ENCODE data around the gene GLOD5.

Gene GLOD5

DNA sequence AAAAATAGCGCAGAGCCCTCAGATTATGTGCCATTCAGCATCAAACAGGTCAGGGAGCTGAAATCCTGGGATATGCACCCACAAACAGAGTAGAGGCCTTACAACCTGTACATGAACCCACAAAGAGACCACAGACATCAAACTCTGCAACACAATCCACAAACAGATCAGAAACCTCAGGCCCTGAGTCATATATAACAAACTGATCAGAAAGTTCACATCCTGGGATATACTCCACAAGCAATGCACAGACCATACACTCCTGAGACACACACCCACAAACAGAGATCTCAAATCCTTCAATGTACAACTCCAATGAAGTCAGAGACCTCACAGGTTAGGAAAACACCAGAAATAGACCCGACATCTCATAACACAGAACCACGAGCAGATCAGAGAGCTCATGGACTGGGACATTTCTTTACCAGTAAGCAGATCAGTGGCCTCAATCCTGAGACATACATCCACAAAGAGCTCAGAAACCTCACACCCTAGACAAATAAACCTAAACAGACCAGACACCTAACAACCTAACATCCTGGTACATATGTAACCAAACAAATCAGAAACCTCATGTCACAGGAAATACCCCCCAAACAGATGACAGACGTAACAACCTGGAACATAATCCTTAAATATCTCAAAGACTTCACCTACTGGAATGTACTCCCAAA is 40.8 kb upstream of the GLOD5 start:
- Histone ChIP-seq H3K4me1 (ENCODE audit: control insufficient read depth, insufficient read depth, low read length) (no peaks in the 10 kb centered on the region), H3K4me3 (ENCODE audit: low read depth, low read length) (no peak overlapping the region), H3K9me3 (ENCODE audit: control insufficient read depth, insufficient read depth, low read depth, low read length) (no peaks in the 10 kb centered on the region), H3K36me3 (ENCODE audit: control insufficient read depth in 2 of 2, insufficient read depth in 1 of 2, low read length in 2 of 2) (no peaks in the 10 kb centered on the region), H3K27ac (ENCODE audit: extremely low read depth, low read depth, low read length) (no peak overlapping the region)
- ChIA-PET POLR2A (no interaction called here), CTCF (interaction anchor here (0.6 kb wide), 1 partner anchor 28 kb away, joined by 5 read pairs; no protein-coding TSS in a partner anchor)
- no peak for TF ChIP-seq ZNF433 (tag by site-specific recombination; IDR thresholded peaks at IDR 0.05; ENCODE audit: low read depth)
- TF ChIP-seq ZNF530 (tag by site-specific recombination; IDR thresholded peaks at IDR 0.05; ENCODE audit: low read depth), result no peak
- TF ChIP-seq ZSCAN30 (tag by site-specific recombination; IDR thresholded peaks at IDR 0.05), result no peak
- TF ChIP-seq ZNF2 (tag by site-specific recombination; IDR thresholded peaks at IDR 0.05), result no peak
- TF ChIP-seq ZFP69B (tag by site-specific recombination; IDR thresholded peaks at IDR 0.05), result no peak
- no peak for TF ChIP-seq ZBTB8A (tag by site-specific recombination; IDR thresholded peaks at IDR 0.05)
- TF ChIP-seq ZNF600 (tag by site-specific recombination; IDR thresholded peaks at IDR 0.05), result no peak
- TF ChIP-seq ZNF571 (tag by site-specific recombination; IDR thresholded peaks at IDR 0.05), result no peak
- TF ChIP-seq, protein P1, sequence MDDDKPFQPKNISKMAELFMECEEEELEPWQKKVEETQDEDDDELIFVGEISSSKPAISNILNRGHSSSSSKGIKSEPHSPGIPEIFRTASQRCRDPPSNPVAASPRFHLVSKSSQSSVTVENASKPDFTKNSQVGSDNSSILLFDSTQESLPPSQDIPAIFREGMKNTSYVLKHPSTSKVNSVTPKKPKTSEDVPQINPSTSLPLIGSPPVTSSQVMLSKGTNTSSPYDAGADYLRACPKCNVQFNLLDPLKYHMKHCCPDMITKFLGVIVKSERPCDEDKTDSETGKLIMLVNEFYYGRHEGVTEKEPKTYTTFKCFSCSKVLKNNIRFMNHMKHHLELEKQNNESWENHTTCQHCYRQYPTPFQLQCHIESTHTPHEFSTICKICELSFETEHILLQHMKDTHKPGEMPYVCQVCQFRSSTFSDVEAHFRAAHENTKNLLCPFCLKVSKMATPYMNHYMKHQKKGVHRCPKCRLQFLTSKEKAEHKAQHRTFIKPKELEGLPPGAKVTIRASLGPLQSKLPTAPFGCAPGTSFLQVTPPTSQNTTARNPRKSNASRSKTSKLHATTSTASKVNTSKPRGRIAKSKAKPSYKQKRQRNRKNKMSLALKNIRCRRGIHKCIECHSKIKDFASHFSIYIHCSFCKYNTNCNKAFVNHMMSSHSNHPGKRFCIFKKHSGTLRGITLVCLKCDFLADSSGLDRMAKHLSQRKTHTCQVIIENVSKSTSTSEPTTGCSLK (tag by site-specific recombination; IDR thresholded peaks at IDR 0.05), result no peak
- TF ChIP-seq, protein P2, sequence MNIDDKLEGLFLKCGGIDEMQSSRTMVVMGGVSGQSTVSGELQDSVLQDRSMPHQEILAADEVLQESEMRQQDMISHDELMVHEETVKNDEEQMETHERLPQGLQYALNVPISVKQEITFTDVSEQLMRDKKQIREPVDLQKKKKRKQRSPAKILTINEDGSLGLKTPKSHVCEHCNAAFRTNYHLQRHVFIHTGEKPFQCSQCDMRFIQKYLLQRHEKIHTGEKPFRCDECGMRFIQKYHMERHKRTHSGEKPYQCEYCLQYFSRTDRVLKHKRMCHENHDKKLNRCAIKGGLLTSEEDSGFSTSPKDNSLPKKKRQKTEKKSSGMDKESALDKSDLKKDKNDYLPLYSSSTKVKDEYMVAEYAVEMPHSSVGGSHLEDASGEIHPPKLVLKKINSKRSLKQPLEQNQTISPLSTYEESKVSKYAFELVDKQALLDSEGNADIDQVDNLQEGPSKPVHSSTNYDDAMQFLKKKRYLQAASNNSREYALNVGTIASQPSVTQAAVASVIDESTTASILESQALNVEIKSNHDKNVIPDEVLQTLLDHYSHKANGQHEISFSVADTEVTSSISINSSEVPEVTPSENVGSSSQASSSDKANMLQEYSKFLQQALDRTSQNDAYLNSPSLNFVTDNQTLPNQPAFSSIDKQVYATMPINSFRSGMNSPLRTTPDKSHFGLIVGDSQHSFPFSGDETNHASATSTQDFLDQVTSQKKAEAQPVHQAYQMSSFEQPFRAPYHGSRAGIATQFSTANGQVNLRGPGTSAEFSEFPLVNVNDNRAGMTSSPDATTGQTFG (tag by site-specific recombination; IDR thresholded peaks at IDR 0.05; ENCODE audit: borderline replicate concordance), result no peak
- no peak for TF ChIP-seq ZNF514 (tag by site-specific recombination; IDR thresholded peaks at IDR 0.05)
- no peak for TF ChIP-seq YY1 (tag by site-specific recombination; IDR thresholded peaks at IDR 0.05)

DNA sequence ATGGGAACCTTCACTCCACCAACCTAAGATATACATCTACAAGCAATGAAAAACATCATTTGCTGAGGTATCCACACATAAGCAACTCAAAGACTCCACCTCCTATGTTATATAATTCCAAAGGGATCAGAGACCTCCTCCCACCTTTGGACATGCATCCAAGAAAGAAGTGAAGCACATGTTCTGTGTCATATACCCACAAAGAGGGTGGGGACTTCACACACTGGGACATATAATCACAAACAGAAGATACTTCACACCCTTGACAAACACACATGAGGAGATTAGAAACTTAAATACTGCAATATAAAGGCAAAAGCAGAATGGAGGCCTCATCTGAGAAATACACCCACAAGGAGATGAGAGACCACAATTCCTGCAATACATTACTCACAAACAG is 39.6 kb upstream of the GLOD5 start:
- H3K9me3 ChIP-seq (ENCODE audit: control insufficient read depth, insufficient read depth, low read depth, low read length), result no peaks in the 10 kb centered on the region
- no peaks in the 10 kb centered on the region for H3K36me3 ChIP-seq (ENCODE audit: control insufficient read depth in 2 of 2, insufficient read depth in 1 of 2, low read length in 2 of 2)
- no peak overlapping the region for H3K4me3 ChIP-seq (ENCODE audit: low read depth, low read length)
- no peaks in the 10 kb centered on the region for H3K4me1 ChIP-seq (ENCODE audit: control insufficient read depth, insufficient read depth, low read length)
- ChIA-PET CTCF (no interaction called here), POLR2A (no interaction called here)
- H3K27ac ChIP-seq (ENCODE audit: extremely low read depth, low read depth, low read length), result no peak overlapping the region
- TF ChIP-seq ZNF513 (tag by site-specific recombination; IDR thresholded peaks at IDR 0.05) (no peak), GFI1B (tag by site-specific recombination; IDR thresholded peaks at IDR 0.05) (no peak), ZIC2 (tag by site-specific recombination; IDR thresholded peaks at IDR 0.05) (no peak), ZSCAN4 (tag by site-specific recombination; IDR thresholded peaks at IDR 0.05) (no peak), GLI4 (tag by site-specific recombination; IDR thresholded peaks at IDR 0.05) (no peak), TRIM28 (IDR thresholded peaks at IDR 0.05; ENCODE audit: borderline replicate concordance, low read length) (no peak), ZBTB44 (tag by site-specific recombination; IDR thresholded peaks at IDR 0.05) (no peak)

Measured in HEK293 (cell line).